Left forelimb (tissue), 1 donor: ENCODE results near the gene SPRR1A.
"Not testable (repeated sequence)": the region's sequence is repeated elsewhere in the genome, so short reads cannot be mapped to it uniquely, and the experiment has no call there.

ENCODE experiments used
- DNase-seq: peaks from one replicate; pipeline ENCODE4 v3.0.0-alpha.2; 2018; ENCODE audit warnings: low spot score

The SPRR1A gene

DNA sequence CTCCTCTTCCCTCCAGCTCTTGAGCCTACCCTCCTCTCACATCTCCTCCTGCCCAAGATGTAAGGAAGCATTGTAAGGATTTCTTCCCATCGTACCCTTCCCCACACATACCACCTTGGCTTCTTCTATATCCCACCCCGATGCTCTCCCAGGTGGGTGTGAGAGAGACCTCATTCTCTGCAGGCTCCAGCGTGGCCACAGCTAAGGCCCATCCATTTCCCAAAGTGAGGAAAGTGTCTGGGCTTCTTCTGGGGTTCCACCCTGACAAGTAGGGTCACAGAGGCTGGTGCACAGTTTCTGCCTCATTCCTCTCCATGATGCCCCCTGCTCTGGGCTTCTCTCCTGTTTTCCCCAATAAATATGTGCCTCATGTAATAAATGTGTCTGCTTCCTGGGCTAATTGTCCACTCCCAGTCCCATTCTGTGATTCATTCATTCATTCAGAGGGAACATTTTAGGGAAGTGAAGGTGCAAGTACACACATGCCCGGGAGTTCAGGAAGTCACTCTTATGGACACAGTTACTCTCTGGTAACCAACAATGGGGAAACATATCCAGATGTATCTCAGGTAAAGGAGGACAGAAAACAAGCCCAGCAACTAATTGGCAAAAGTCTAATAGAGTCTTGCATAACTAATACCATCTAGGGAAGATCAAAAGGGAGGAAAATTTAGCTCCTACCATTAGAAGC lies 11.5 kb upstream of the SPRR1A start:
- DNase-seq: no peak

DNA sequence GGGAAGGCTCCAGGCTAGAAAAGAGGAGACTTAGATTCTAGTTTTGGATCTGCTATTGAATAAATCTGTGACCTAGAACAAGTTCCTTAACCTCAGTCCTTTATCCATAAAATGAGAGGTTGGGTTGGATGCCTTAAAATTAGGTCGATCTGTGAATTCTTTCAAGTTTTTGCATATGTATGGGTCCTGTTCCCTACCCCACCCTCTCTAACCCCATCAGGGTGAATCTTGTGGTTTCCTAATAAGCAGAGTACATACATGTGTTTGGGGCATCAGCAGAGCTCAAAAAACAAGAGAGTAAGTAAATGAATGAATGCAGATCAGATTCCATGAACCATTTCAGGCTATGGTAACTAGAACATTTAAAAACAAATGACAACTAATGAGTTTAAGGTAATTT lies 7.2 kb upstream of the SPRR1A start:
- DNase-seq: no peak

DNA sequence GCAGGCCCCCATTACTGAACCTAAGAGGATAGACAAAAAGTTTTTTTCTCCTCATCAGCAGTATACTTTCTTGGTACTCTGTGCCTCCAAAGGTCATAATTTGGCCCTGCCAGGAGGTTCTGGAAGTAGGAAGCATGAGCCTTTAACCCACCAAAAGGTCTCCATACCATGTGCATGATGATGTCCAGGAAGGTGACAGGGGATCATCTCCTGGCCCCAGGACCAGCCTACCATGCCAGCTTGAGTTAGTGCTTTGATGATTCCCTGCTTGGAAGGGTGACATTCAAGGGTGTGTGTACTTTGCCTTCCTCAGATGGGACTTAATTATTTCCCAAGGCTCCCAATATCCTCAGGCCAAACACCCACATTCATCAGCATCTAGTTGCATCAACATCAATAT lies 6.3 kb upstream of the SPRR1A start:
- no peak for DNase-seq

DNA sequence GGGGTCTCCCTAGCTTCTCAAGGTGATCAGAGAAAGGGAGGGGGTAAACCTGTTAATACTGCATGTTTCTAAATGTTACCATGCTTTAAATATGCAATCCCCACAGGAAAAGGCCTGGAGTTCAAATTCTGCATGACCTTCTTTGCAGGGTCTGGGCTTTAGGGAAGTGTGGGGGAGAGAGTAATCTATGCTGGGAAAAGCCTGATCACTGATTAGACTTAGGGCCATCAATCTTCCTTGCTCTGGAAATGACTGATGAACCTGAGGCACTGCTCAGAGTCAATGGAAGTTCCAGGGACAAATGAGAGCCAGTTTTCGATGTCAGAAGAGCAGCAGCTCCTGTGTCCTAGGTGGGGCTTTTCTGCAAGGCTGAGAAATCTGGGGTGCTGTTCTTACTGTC lies 3.2 kb upstream of the SPRR1A start:
- no peak for DNase-seq

DNA sequence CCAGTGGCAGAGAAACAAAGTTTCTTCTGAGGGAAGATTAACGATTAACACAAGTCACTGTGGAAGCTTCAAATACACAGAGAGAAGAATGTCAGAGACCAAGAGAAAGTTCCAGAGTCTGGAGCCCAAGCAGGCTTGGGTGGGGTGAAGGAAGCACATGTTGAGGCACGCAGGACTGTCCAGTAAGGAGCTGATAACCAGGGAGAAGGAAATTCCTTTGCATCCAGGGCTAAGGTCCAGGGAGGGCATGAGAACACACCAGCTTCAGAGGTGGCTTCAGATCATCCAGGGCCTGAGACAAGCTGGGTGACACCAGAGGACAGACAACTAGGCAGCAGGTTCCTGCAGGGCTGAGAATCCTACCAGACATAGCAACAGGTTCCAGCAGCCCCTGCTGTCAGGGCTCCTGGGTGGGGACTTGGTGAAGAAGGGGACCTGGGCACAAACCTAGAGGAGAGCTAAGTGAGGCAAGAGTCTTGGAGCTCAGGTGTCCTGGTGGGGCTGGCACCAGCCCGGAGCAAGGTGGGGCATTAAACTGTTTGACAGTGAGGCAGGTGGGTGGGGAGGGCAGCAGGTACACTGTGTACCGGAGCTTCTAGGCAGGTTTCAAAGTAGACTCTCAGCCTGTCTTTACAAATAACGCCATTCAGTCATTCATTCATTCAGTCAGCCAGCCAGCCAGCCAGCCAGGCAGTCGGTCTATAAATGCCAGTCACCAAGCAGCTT lies 2.6 kb upstream of the SPRR1A start:
- DNase-seq: no peak

DNA sequence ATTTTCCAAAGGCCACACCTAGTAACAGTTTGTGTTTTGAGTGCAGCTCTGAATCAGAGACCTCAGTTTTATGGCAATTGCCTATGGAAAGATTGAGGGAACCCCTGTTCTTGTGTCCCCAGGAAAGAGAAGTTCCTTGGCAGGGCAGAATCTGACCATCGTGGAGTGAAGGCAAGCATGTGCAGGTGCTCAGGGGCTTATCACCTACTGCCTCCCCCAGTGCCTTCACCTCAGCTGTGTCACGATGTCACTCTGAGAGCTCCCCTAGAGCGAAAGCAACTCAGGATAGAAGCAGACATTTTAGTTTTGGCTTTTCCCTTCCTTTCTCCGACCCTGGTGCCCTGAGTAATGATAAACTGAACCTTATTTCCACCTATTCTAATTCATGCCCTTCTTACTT lies 1.8 kb upstream of the SPRR1A start:
- no peak for DNase-seq

DNA sequence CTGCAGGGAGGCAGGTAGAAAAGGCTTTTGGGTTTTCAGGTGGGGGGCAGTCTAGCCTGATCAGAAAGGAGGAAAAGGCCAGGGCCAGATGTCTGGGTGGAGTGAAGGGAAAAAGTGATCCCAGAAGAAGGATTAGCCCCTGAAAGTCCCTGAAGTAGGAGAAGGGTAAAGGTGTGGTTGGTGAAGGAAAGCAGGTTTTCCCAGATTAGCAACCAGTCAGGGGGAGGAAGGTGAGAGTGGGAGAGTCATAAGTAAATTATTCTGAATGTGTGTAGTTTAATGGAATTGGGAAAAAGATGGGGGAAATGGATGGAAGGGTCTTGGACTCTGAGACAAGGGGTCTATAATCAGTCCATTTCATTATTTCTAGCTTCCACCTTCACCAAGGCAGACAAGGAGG lies 647 bp upstream of the SPRR1A start:
- DNase-seq: no peak

DNA sequence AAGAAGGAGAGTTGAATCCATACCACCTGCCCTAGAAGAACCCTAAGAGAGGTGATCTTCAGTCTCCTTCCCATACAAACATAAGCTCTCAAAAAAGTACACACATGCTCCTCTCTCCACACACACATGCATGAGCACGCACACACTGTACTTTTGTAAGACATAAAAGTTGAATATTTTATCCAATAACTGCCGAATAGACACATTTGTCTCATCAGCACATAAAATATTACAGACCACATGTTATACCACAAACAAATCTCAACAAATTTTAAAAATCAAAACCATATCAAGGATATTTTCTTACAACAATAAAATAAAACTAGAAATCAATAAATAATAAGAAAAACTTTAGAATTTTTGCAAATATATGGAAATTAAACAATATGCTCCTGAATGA lies 2.7 kb downstream of the SPRR1A start:
- no peak for DNase-seq

DNA sequence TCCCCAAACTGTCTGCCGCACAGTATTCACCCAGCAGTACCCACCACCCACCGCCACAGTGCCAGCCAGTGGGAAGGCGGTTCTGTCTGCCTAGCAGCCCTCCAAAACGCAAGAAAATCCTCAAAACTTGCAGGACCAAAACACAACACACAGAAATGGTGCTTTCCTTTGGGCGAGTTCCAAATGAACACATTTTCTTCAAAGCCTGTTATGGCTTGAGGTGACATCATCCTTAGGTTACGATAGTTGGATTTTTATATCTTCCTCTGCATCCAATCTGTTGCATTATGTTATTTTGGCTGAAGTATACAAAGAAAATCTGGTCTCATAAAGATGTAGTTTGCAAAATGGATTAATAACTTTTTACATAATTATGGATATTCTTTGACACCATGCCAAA lies 9.3 kb downstream of the SPRR1A start:
- DNase-seq: no peak

DNA sequence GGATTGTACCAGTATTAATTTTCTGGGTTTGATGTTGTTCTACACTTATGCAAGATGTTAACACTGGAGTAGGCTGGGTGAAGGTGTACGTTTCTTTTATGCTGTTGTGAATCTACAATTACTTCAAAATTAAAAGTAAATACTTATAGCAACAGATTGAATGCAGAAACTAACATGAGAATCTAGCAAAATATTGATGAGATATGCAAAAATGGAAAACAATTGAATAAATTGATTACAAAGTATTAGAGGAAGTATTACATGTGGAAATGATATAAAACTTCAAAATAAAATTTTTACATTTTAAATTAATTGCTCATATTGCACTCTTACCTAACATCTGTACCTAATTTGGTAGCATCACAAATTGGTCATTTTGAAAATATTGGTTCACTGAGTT lies 12.0 kb downstream of the SPRR1A start:
- no peak for DNase-seq

DNA sequence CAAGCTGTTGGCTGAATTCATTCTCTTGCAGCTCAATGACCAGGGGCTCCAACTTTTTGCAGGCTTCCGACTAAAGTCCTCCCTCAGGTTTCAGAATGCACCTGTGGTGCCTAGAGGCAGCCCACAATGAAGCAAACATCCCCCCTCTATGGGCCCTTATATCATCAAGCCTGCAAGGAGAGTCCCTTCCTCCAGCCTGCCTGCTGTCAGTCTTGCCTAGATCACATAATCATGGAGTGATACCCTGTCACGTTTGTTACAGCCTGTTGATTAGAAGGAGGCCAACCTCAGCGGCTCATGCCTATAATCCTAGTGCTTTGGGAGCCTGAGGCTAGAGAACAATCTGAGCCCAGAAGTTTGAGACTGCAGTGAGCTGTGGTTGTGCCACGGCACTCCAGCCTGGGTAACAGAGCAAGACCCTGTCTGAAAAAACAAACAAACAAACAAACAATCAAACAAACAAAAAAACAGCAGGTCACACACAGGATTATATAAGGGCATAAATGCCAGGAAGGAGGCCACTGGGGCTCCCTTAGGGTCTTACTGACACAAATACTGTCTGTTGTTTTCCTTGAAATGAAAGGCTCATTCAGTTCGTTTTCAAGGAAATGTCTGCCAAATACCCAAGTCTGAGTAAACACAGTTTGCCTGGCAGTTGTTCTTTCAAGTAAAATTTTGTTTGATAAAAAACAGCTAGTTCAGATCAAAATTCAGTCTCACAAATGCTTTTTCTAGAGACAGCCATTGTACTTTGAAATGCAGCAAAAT lies 12.9 kb downstream of the SPRR1A start:
- DNase-seq: no peak

DNA sequence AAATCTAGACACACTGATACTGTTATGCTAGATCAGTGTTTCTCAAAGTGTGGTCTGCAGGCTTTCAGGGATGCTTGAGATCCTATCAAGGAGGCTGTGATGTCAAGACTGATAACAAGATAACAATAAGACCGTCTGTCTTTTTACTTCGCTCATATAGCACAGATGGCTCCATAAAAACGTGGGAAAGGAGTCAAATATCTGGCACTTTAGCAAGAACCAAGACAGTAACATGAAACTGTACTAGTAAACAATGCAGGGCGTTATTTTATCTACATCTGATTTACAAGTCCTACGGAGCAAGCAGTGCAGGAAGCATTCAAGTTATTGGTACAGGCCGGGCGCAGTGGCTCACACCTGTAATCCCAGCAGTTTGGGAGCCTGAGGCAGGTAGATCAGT lies 14.0 kb downstream of the SPRR1A start:
- no peak for DNase-seq

DNA sequence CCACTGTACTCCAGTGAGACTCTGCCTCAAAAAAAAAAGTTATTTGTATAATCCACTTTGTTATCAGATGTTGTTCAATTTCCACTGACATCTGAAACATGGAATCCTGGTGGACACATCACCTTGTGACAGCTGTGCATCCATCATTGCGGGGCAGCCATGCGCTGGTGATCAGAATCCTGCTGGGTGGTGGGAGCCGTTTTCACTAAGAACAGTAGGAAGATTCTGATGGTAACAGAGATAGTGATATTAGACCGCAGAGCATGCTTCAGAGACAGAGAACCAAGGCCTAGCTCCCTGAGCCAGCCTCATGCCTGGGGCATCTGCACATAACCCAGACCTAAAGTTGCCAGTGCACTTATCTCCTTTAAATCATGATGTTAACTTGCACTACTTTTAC lies 14.6 kb downstream of the SPRR1A start:
- no peak for DNase-seq

DNA sequence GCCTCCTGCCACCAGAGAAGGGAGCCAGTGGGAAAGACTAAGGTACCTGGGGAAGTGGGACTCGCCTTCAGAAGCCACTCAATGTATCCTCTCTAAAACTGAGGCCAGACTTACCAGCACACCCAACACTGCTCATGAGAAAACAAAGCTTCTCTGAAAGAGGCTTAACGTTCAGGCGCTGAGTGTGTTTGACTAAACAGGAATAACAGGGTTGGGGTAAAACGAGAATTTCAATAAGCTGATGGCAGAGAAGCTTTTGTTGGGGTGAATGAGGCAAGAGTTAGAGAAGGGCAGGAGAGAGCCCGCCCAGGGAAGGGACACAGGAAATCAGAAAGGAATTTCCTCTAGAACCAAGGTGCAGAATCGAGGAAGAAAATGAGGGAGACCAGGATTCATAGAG lies 15.9 kb downstream of the SPRR1A start:
- no peak for DNase-seq

DNA sequence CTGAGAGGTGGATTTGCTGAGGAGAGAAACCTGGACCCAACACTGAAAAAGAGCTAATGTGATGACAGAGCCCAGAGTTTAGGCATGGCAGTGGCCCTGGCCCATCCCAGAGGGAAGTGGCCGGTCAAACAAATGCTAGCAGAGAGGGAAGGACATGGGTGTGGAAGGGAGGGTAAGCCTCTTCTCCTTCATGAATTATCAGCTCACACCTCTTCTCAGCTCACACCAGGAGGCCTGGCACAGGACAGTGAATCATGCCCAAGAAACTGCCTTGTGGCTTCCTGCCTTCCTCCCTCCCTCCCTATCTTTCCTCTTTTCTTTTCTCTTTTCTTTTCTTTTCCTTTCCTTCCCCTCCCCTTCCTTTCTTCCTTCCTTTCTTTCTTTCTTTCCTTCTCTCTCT lies 16.4 kb downstream of the SPRR1A start:
- no peak for DNase-seq

DNA sequence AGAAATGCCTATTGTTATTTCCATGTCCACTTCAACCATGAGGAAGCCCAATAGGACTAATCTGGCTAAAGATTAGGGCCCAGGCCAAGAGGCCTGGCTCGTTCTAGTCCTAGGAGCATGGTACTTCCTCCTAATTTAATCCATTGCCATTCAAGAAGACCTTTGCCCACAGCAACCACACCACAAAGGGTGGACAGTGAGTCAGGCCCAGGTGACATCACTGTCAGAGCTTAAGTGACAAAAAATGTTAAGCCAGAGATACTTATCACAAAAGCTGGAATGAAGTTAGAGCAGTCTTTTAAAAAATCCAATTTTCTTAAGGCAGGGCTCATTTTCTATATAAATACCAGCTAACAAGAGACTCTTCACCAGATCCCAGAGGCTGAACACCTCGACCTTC lies 17.5 kb downstream of the SPRR1A start, which contains the start of gene SPRR3:
SPRR3 (plus strand) TSS at position 368 of the 400 bp plus-strand sequence. CDS start 1,272 bp downstream, outside the sequence.
- no peak for DNase-seq

DNA sequence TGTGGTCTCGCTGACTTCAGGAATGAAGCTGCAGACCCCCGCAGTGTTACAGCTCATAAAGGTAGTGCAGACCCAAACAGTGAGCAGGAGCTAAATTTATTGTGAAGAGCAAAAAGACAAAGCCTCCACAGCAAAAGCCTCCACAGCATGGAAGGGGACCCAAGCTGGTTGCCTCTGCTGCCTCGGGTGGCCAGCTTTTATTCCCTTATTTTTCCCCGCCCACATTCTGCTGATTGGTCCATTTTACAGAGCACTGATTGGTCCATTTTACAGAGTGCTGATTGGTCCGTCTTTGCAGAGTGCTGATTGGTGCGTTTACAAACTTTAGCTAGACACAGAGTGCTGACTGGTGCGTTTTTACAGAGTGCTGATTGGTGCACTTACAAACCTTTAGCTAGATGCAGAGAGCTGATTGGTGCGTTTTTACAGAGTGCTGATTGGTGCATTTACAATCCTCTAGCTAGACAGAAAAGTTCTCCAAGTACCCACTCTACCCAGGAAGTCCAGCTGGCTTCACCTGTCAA lies 27.4 kb downstream of the SPRR1A start:
- DNase-seq: not testable (repeated sequence)

DNA sequence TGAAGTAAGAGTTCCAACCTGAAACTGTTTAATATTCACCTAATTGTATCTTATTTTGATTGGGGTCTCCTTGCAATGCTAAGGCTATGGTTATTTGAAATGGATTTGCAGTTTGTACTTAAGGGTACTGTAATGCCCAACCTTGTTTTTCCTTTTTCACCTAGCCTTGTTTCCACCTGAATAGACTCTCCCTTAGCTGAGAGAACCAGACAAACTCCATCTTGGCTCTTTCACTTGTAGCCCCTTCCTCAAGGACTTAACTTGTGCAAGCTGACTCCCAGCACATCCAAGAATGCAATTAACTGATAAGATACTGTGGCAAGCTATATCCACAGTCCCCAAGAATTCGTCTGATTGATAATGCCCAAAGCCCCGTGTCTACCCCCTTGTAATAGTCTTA lies 37.9 kb downstream of the SPRR1A start:
- DNase-seq: not testable (repeated sequence)

DNA sequence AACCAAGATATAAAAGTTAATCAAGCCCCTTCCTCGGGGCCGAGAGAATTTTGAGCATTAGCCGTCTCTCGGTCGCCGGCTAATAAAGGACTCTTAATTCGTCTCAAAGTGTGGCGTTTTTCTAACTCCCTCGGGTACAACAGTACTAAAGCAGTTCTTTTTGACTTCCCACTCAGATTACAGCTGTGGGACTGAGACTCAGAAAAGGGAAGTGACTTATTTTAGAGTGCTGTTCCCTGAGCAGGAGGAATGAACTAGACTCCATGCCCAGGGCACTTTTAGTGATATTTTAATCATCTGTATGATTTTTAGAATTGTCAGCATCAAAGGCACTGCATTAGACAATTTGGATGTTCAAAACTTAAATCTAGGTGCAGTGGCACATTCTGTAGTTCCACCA lies 38.5 kb downstream of the SPRR1A start:
- not testable (repeated sequence) for DNase-seq

DNA sequence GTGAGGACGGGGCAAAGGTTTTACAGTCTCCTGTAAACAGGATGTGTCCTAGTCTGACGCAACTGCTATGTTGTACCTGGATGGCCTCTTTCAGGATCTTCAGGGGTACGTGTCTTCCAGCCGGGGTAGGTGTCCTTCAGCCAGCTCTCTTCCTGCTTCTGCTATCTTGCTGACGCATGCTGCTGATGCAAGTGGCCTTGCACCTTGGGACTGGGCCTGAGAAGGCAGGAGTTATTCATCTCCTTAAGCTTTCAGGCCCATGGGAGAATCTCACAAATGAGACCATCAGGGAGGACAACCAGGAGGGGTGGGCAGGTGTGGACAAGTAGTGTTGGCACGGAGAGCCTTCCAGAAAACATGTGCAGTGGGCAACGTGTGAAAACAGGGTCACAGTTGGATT lies 39.2 kb downstream of the SPRR1A start:
- no peak for DNase-seq

DNA sequence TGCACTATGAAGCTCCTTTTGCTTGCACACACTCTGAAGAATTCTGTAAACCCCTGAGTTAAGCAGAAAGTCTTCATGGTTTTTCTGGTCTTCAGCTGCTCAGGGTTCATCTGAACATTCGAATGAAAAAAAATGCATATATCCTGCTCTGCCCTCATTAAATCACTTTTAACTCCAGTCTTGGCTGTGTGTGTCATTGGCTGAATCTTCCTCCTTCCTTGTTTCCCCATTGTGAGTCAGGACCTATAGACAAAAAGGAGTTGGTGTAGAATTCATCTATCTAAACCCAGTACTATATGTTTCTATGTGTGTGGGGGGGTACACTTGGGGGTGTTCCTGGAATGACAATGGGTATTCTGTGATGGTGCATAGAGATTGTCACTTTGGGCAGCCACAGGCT lies 40.5 kb downstream of the SPRR1A start:
- DNase-seq: no peak

DNA sequence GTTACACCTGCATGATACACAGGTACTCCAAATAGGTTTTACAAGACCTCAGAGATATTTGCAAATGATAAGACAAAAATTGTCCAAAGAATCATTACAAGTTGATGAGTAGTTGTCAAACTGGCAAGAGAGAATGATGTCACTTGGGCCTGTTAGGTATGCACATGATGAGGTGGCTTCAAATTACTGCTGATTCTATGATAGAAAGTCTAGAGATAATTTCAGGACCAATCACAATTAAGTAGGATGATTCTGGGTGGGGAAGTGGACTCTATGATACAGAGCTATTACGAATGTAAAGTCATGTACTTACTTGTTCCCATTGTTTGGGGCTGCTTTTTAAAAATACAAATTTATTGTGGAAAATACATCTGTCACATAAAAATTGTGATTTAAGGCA lies 41.9 kb downstream of the SPRR1A start:
- DNase-seq: no peak

DNA sequence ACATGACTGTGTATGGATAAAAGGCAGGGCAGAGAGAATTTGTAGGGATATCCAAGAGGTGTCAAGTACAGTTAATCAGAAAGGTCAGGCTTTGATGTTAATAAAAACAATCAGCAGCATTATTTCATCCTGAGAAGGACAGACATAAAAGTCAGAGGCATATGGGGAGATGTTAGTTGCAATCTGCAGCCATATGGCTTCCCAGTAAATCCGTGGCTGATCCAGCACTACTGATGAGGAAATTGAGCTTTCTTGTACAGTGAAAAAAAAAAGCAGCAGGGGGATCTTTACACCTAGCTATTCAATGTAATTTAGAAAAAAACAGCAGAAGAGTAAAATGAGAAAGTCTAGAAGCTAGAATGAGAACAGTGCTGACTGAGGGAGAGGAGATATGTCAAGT lies 44.9 kb downstream of the SPRR1A start:
- DNase-seq: no peak
